D341Med (cell line): ENCODE measurements around the gene CDRT15.
"Not testable (repeated sequence)": the region's sequence is repeated elsewhere in the genome, so short reads cannot be mapped to it uniquely, and the experiment has no call there.

Experiments used
- DNase-seq: peaks from one replicate; pipeline ENCODE4 v3.0.0; 2012; ENCODE audit warnings: low spot score

The CDRT15 gene

GRCh38 chr17:14206891-14207290, 29.8 kb downstream of the CDRT15 start:
- no peak for DNase-seq

- no peak for DNase-seq
Observed at GRCh38 chr17:14205992-14206461, 30.6 kb downstream of the CDRT15 start.

- no peak for DNase-seq
Observed at GRCh38 chr17:14205380-14205779, 31.3 kb downstream of the CDRT15 start.

- no peak for DNase-seq
Observed at GRCh38 chr17:14204546-14204945, 32.1 kb downstream of the CDRT15 start.

- no peak for DNase-seq
Observed at GRCh38 chr17:14204084-14204483, 32.6 kb downstream of the CDRT15 start.

- no peak for DNase-seq
Observed at GRCh38 chr17:14203388-14203787, 33.3 kb downstream of the CDRT15 start.

- no peak for DNase-seq
Observed at GRCh38 chr17:14202388-14203166, 34.1 kb downstream of the CDRT15 start.

- DNase-seq = no peak
Observed at GRCh38 chr17:14201988-14202380, 34.7 kb downstream of the CDRT15 start.

- DNase-seq = no peak
Observed at GRCh38 chr17:14201021-14201987, 35.4 kb downstream of the CDRT15 start.

GRCh38 chr17:14200354-14200753, 36.3 kb downstream of the CDRT15 start:
- DNase-seq = no peak

- DNase-seq = no peak
Observed at GRCh38 chr17:14199601-14200000, 37.1 kb downstream of the CDRT15 start.

- no peak for DNase-seq
Observed at GRCh38 chr17:14198575-14198974, 38.1 kb downstream of the CDRT15 start.

GRCh38 chr17:14198013-14198412, 38.6 kb downstream of the CDRT15 start:
- DNase-seq = no peak

GRCh38 chr17:14197586-14197985, 39.1 kb downstream of the CDRT15 start:
- DNase-seq = no peak

- DNase-seq = no peak
Observed at GRCh38 chr17:14197057-14197456, 39.6 kb downstream of the CDRT15 start.

- no peak for DNase-seq
Observed at GRCh38 chr17:14196377-14196997, 40.2 kb downstream of the CDRT15 start.

- DNase-seq = not testable (repeated sequence)
Observed at GRCh38 chr17:14192636-14193344, 43.9 kb downstream of the CDRT15 start.

- DNase-seq = not testable (repeated sequence)
Observed at GRCh38 chr17:14192039-14192438, 44.6 kb downstream of the CDRT15 start.

GRCh38 chr17:14191469-14191868, 45.2 kb downstream of the CDRT15 start:
- not testable (repeated sequence) for DNase-seq

- DNase-seq = not testable (repeated sequence)
Observed at GRCh38 chr17:14190774-14191173, 45.9 kb downstream of the CDRT15 start.

- DNase-seq = not testable (repeated sequence)
Observed at GRCh38 chr17:14186443-14186842, 50.2 kb downstream of the CDRT15 start.
